ENCODE data around the gene OSBPL8. TPM values are rescaled to one million over a fixed set of nuclear protein-coding genes. Genes with fewer than 3 reads are reported as not detected.
"Not testable (repeated sequence)": the region's sequence is repeated elsewhere in the genome, so short reads cannot be mapped to it uniquely, and the experiment has no call there.

OSBPL8 gene
- polyA plus RNA-seq, 3 donors, result 61.0 to 70.1 (median 63.7) TPM

- DNase-seq, result not testable (repeated sequence)
These were observed 86.7 kb downstream of the OSBPL8 start for GRCh38 chr12:76472862-76473261.

GRCh38 chr12:76471579-76471978, 88.0 kb downstream of the OSBPL8 start:
- DNase-seq, result no peak

GRCh38 chr12:76470028-76470939, 89.3 kb downstream of the OSBPL8 start:
- no peak for DNase-seq

- no peak for DNase-seq
These were observed 94.9 kb downstream of the OSBPL8 start for GRCh38 chr12:76464631-76465166.

GRCh38 chr12:76462668-76463224, 96.8 kb downstream of the OSBPL8 start:
- DNase-seq, result no peak

- no peak for DNase-seq
These were observed 98.8 kb downstream of the OSBPL8 start for GRCh38 chr12:76460807-76461206.

GRCh38 chr12:76457818-76458217, 101.8 kb downstream of the OSBPL8 start:
- no peak for DNase-seq

- no peak for DNase-seq
These were observed 102.6 kb downstream of the OSBPL8 start for GRCh38 chr12:76457010-76457409.

- DNase-seq, result peak; percentile 24
These were observed 103.8 kb downstream of the OSBPL8 start for GRCh38 chr12:76455582-76456345.

GRCh38 chr12:76451528-76451927, 108.0 kb downstream of the OSBPL8 start:
- DNase-seq, result no peak

- DNase-seq, result no peak
These were observed 108.9 kb downstream of the OSBPL8 start for GRCh38 chr12:76450690-76451089.

- DNase-seq, result no peak
These were observed 109.6 kb downstream of the OSBPL8 start for GRCh38 chr12:76449993-76450392.

- no peak for DNase-seq
These were observed 110.0 kb downstream of the OSBPL8 start for GRCh38 chr12:76449583-76449982.

GRCh38 chr12:76449016-76449415, 110.6 kb downstream of the OSBPL8 start:
- no peak for DNase-seq

GRCh38 chr12:76446090-76446489, 113.5 kb downstream of the OSBPL8 start:
- no peak for DNase-seq

- no peak for DNase-seq
These were observed 114.1 kb downstream of the OSBPL8 start for GRCh38 chr12:76445462-76445861.

GRCh38 chr12:76444408-76444984, 115.1 kb downstream of the OSBPL8 start:
- no peak for DNase-seq

GRCh38 chr12:76441016-76441415, 118.6 kb downstream of the OSBPL8 start:
- no peak for DNase-seq

- no peak for DNase-seq
These were observed 126.8 kb downstream of the OSBPL8 start for GRCh38 chr12:76432733-76433132.

GRCh38 chr12:76428117-76428516, 131.5 kb downstream of the OSBPL8 start:
- no peak for DNase-seq

GRCh38 chr12:76426160-76426559, 133.4 kb downstream of the OSBPL8 start:
- DNase-seq, result no peak

- no peak for DNase-seq
These were observed 134.6 kb downstream of the OSBPL8 start for GRCh38 chr12:76424941-76425340.

All from renal pelvis (tissue), 4 donors.